Right renal pelvis (tissue), 4 donors: ENCODE data around the gene ITGA3. TPM values are rescaled to one million over a fixed set of nuclear protein-coding genes. Genes with fewer than 3 reads are reported as not detected.

ENCODE experiments used
- DNase-seq, 4 donors: peaks; one replicate each; pipeline ENCODE4 v3.0.0-alpha.2; 2013; ENCODE audit warnings: low read depth in 4 of 4, low spot score in 3 of 4, missing footprints in 1 of 4
- polyA plus RNA-seq, 4 donors: library from polyadenylated mRNA; unstranded; fragments of 120-200 nt; gene quantifications; one replicate each; pipeline ENCODE4 v1.2.1, GENCODE V29; 2013; ENCODE audit not compliant: insufficient read length in 4 of 4

Gene ITGA3
- polyA plus RNA-seq, 4 donors = 97.9 to 123 (median 102) TPM

DNA sequence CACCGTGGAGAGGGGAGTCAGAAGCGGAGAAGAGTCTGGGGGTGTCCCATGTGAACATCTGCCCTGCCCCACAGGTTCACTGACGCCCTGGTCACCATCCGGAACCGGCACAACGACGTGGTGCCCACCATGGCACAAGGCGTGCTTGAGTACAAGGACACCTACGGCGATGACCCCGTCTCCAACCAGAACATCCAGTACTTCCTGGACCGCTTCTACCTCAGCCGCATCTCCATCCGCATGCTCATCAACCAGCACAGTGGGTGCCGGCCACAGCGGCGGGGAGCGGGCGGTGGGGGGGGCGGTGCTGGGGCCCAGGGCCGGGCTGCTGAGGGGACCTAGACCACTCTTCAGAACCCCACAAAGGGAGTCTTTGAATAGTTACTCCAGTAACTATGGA, 49.9 kb downstream of the ITGA3 start:
- no peak for DNase-seq

GRCh38 chr17:50106393-50107131, 50.7 kb downstream of the ITGA3 start:
- DNase-seq = no peak

GRCh38 chr17:50107790-50108414, 52.0 kb downstream of the ITGA3 start:
- no peak for DNase-seq

DNA sequence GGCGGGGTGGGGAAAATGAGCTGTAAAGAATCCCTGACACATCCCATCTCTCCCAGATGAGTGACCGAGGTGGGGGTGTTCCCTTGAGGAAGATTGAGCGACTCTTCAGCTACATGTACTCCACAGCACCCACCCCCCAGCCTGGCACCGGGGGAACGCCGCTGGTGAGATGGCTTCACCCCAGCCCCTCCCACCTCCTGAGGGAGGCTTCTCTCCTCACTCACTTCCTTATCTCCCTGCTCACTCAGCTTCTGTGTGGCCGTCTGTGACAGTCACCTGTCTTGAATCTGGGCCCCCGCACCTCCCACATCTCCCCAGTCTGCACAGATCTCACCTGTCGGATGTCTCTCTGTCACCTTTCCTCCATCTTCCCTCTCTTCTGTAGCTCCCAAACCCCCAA, 52.6 kb downstream of the ITGA3 start:
- DNase-seq = no peak

DNA sequence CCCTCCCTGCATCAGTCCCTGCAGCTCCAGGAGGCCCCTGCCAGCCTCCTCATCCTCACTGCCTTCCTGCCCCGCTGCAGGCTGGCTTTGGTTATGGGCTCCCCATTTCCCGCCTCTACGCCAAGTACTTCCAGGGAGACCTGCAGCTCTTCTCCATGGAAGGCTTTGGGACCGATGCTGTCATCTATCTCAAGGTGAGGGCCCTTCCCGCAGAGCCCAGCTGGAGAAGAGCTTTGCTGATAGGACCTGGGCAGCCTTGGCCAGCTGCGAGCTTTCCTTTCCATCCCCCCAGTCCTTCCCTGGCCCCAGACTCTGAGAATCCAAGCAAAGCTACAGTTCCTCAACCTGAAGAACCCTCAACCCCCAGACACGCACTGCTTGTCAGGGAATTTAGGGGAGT, 53.3 kb downstream of the ITGA3 start:
- DNase-seq = no peak

- no peak for DNase-seq
Measured at GRCh38 chr17:50109785-50110184, 53.9 kb downstream of the ITGA3 start.

DNA sequence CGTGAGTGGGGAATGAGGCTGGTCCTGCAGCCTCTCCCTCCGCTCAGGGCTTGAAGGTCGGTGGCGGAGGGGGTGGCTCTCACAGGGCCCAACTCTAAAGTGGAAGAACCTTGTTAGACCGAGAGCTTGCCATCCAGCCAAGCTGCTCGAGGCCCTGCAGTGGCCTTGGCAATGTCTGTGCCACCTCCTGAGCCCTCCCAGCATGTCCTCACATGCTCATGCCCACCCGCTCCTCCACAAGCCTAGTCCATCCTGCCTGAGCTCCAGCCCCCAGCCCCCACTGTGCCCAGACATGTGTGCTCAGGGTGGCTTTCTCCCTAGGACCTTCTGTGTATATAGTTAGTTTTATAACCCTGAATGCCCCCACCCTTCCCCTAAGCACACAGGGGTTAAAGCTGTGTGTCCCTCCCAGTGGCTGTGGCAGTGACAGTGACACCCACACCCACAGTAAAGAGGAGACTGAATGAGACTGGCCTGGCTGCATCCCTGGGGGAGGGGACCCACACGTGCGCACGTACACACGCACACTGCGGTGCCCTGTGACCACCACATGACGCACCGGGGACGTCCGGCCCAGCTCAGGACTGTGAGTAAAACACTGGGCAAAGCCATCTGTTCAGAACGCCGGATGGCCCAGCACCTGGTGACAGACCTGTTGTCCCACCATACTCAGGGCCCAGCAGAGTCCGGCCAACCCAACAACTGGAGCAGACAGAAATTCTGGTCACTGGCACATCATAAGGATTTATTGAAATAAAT, 54.9 kb downstream of the ITGA3 start:
- no peak for DNase-seq

- DNase-seq = no peak
Measured at GRCh38 chr17:50111673-50112655, 56.1 kb downstream of the ITGA3 start.

GRCh38 chr17:50112694-50113093, 56.8 kb downstream of the ITGA3 start:
- DNase-seq = no peak

- DNase-seq = no peak
Measured at GRCh38 chr17:50113624-50114320, 57.9 kb downstream of the ITGA3 start.

DNA sequence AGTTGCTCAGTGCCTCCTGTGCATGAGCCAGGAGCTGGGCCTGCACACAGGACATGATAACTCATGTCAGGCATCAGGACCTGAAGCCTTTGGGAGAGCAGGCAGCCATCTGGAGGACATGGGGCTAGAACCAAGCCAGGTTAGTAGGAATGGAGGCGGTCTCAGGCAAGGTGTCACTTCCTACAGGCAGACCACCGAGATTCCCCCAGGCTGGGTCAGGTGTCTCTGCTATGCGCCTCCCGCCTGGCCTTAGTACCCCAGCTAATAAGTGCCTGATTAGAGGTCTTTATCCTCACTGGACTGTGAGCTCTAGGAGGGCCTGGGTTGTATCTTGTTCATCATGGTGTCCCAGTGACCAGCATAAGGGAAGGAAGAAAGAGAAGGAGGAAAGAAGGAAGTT, 58.5 kb downstream of the ITGA3 start:
- no peak for DNase-seq

- no peak for DNase-seq
Measured at GRCh38 chr17:50114849-50115357, 59.0 kb downstream of the ITGA3 start.

DNA sequence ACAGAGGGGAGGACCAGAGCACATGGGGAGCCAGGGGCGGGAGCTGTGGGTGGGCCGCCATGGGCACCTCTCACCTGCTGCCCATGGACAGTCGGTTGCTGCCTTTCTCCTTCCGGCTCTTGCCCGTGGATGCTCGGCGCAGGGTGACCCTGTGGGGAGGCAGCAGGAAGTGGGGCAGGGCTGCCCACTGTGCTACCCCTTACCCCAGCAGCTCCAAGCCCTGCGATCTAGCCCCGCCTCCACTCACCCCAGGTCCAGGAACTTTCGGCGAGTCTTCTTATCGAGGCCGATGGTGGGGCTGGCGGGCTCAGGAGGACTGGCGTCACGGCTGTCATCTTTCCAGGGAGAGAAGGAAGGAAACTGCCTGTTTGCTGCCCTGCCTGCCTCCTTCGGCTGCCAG, 59.8 kb downstream of the ITGA3 start:
- DNase-seq = no peak

GRCh38 chr17:50117202-50118051, 61.5 kb downstream of the ITGA3 start:
- no peak for DNase-seq

DNA sequence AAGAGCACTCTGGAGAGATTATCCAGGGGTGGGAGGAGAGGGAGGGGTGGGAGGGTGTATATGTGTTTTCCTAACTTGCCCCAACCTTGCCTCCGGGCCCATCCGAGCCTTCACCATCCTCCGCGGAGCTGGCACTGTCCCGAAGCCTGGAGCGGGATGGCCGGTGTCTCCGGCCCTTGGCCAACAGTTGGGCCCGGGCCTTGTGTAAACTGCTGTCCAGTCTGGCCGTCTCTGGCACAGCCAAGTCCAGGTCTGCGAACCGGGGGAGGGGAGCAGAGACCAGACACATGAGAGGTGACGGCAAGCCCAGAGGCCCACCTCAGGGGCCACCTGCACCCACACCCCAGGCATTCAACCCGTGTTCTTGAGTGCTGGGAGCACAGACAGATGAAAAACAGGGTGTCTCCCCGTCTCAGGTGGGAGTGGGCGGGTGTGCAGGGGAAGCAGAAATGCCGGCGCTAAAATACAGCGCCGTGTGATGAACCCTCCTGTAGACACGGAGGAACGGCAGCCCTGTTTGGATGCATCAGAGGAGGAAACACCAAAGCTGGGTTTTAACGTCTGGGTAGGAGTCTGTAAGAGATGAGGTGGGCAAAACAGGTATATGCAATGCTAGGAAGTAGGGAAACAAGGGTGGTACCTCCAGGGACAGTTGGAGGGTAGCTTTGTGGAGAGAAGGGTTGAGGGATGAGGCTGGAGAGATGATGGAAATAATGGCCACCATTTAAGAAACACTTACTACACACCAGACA, 62.3 kb downstream of the ITGA3 start:
- DNase-seq = no peak

DNA sequence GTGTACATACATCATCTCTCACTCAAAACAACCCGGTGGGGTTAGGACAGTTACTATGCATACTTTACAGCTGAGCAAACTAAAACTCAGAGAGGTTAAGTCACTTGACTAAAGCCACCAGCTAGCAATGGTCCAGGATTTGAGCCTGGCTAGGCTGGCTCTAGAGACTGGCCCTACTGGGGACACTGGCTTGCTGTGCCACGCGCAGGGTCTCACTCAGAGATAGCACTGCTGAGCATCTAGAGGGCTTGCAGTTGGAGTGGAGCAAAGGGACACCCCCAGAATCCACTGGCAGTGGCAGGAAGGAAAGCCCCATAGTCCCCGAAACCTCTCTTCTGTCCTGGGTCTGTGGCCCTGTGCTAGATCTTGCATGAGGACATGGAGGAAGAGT, 62.9 kb downstream of the ITGA3 start:
- DNase-seq = no peak

- no peak for DNase-seq
Measured at GRCh38 chr17:50120475-50121253, 64.8 kb downstream of the ITGA3 start.
